GM18868 (cell line): ENCODE measurements around the gene OR4L1.
"Not testable (repeated sequence)": the region's sequence is repeated elsewhere in the genome, so short reads cannot be mapped to it uniquely, and the experiment has no call there.

Experiments used
- ATAC-seq: cut with Tn5 transposase; IDR thresholded peaks from one replicate; pipeline ENCODE4 v1.9.1; 2021; ENCODE audit warnings: mild to moderate bottlenecking, moderate library complexity; ENCODE audit not compliant: unreplicated experiment

The OR4L1 gene

GRCh38 chr14:20059745-20060144 is at the start of gene OR4L1:
TSS of gene OR4L1 (plus strand) at chr14:20060045. CDS start at chr14:20060045, 0 bp downstream.
- ATAC-seq, result no peak

GRCh38 chr14:20019257-20019865 is 40.5 kb upstream of the OR4L1 start, which contains the start of gene OR4K14:
TSS of gene OR4K14 (minus strand) at chr14:20019307. CDS start at chr14:20015193, 4,114 bp downstream.
- no peak for ATAC-seq

- no peak for ATAC-seq
These were observed 28.8 kb upstream of the OR4L1 start for GRCh38 chr14:20031058-20031457.

GRCh38 chr14:20035449-20035848 is 24.4 kb upstream of the OR4L1 start:
- no peak for ATAC-seq

- no peak for ATAC-seq
These were observed 23.9 kb upstream of the OR4L1 start, which contains the start of gene OR4K13 for GRCh38 chr14:20035938-20036337. TSS of gene OR4K13 (minus strand) at chr14:20036038. CDS start at chr14:20034758, 1,280 bp downstream.

- no peak for ATAC-seq
These were observed 15.6 kb upstream of the OR4L1 start for GRCh38 chr14:20044243-20044642.

- ATAC-seq, result no peak
These were observed 11.6 kb upstream of the OR4L1 start for GRCh38 chr14:20048202-20048601.

GRCh38 chr14:20092050-20092449 is 32.2 kb downstream of the OR4L1 start:
- no peak for ATAC-seq

GRCh38 chr14:20093442-20093841 is 33.6 kb downstream of the OR4L1 start:
- ATAC-seq, result no peak

GRCh38 chr14:20098926-20099770 is 39.3 kb downstream of the OR4L1 start:
- not testable (repeated sequence) for ATAC-seq

- ATAC-seq, result no peak
These were observed 50.6 kb downstream of the OR4L1 start, which contains the start of gene OR4K17 for GRCh38 chr14:20110438-20110837. TSS of gene OR4K17 (plus strand) at chr14:20110739. CDS start at chr14:20117500, 6,761 bp downstream.
